Hepatocyte (in vitro differentiated cells): Measurements from ENCODE around the gene TIGAR. TPM values are rescaled to one million over a fixed set of nuclear protein-coding genes. Genes with fewer than 3 reads are reported as not detected.

Source experiments
- DNase-seq: peaks from one replicate; pipeline ENCODE4 v3.0.0-alpha.2; 2016; ENCODE audit warnings: low spot score
- H2AFZ ChIP-seq: fragments of 200-600 bp; sonication (generic); 2 replicates; pipeline ENCODE4 v1.6.0; 2016; ENCODE audit warnings: antibody characterized with exemption, mild to moderate bottlenecking
- H3K27ac ChIP-seq: fragments of 200-600 bp; sonication (generic); 2 replicates; pipeline ENCODE4 v1.5.1; 2016; ENCODE audit warnings: mild to moderate bottlenecking
- H3K27me3 ChIP-seq: fragments of 200-600 bp; sonication (generic); 2 replicates; pipeline ENCODE4 v1.6.1; 2016
- H3K36me3 ChIP-seq: fragments of 200-600 bp; sonication (generic); replicated peaks from 2 replicates; pipeline ENCODE4 v1.5.1; 2016; ENCODE audit warnings: low read depth; ENCODE audit not compliant: insufficient read depth
- H3K4me1 ChIP-seq: fragments of 200-600 bp; sonication (generic); 2 replicates; pipeline ENCODE4 v1.5.1; 2016; ENCODE audit warnings: mild to moderate bottlenecking, moderate library complexity; ENCODE audit not compliant: insufficient read depth
- H3K4me2 ChIP-seq: fragments of 200-600 bp; sonication (generic); 2 replicates; pipeline ENCODE4 v1.6.0; 2016
- H3K4me3 ChIP-seq: fragments of 200-600 bp; sonication (generic); 2 replicates; pipeline ENCODE4 v1.5.1; 2016; ENCODE audit warnings: mild to moderate bottlenecking
- H3K79me2 ChIP-seq: fragments of 200-600 bp; sonication (generic); 2 replicates; pipeline ENCODE4 v1.6.0; 2017; ENCODE audit warnings: mild to moderate bottlenecking
- H3K9me2 ChIP-seq: fragments of 200-600 bp; sonication (generic); replicated peaks from 2 replicates; pipeline ENCODE4 v1.6.0; 2017; ENCODE audit warnings: mild to moderate bottlenecking; ENCODE audit not compliant: insufficient read depth
- H3K9me3 ChIP-seq: fragments of 200-600 bp; sonication (generic); 2 replicates; pipeline ENCODE4 v1.5.1; 2016; ENCODE audit warnings: low read depth, mild to moderate bottlenecking
- H4K20me1 ChIP-seq: fragments of 200-600 bp; sonication (generic); 2 replicates; pipeline ENCODE4 v1.6.0; 2016; ENCODE audit warnings: mild to moderate bottlenecking; ENCODE audit not compliant: insufficient read depth, poor library complexity, severe bottlenecking
- EZH2 ChIP-seq: fragments of 200-600 bp; sonication (generic); IDR thresholded peaks from 2 replicates; pipeline ENCODE4 v1.6.1; 2016; ENCODE audit warnings: antibody characterized with exemption, mild to moderate bottlenecking, borderline replicate concordance
- EZH2phosphoT487 ChIP-seq: fragments of 200-600 bp; sonication (generic); IDR thresholded peaks from one replicate; pipeline ENCODE4 v1.6.1; 2018; ENCODE audit warnings: antibody characterized with exemption, mild to moderate bottlenecking, low read depth, moderate library complexity; ENCODE audit not compliant: unreplicated experiment, severe bottlenecking
- WGBS: methylation state at CpG from one replicate; pipeline ENCODE4 v1.1.6; 2016; ENCODE audit warnings: low lambda C conversion rate; ENCODE audit errors: missing lambda C conversion rate; 5-methylcytosine and 5-hydroxymethylcytosine counted together
- polyA plus RNA-seq: library from polyadenylated mRNA; unstranded; fragments of >200 nt; fragmentation: Nextera tagmentation; extraction: Ambion mirVana; gene quantifications from 2 replicates; pipeline ENCODE4 v1.2.1, GENCODE V29; 2016
- total RNA-seq: library from RNA; depleted of rRNA; stranded (reverse); fragments of >200 nt; gene quantifications from 2 replicates; pipeline ENCODE4 v1.2.3, GENCODE V29; 2014
- TF ChIP-seq, protein P1 (sequence below): fragments of 200-600 bp; sonication (generic); IDR thresholded peaks from 2 replicates; pipeline ENCODE4 v1.5.1; 2016; ENCODE audit warnings: antibody characterized with exemption, mild to moderate bottlenecking; ENCODE audit not compliant: poor library complexity

The TIGAR gene
- total and polyA plus RNA-seq, 2 experiments from 2014 or later = 7.9 to 9.8 TPM

- H3K79me2 ChIP-seq = peaks cover 76% of the 10 kb centered on the region
- H3K4me1 ChIP-seq = no peaks in the 10 kb centered on the region
- peaks cover 98% of the 10 kb centered on the region for H4K20me1 ChIP-seq
- H3K27ac ChIP-seq = peak overlapping the region; percentile 40
- H3K27me3 ChIP-seq = no peaks in the 10 kb centered on the region
- H3K9me3 ChIP-seq = no peaks in the 10 kb centered on the region
- TF ChIP-seq EZH2phosphoT487 (no peak), EZH2 (no peak)
- TF ChIP-seq, protein P1, sequence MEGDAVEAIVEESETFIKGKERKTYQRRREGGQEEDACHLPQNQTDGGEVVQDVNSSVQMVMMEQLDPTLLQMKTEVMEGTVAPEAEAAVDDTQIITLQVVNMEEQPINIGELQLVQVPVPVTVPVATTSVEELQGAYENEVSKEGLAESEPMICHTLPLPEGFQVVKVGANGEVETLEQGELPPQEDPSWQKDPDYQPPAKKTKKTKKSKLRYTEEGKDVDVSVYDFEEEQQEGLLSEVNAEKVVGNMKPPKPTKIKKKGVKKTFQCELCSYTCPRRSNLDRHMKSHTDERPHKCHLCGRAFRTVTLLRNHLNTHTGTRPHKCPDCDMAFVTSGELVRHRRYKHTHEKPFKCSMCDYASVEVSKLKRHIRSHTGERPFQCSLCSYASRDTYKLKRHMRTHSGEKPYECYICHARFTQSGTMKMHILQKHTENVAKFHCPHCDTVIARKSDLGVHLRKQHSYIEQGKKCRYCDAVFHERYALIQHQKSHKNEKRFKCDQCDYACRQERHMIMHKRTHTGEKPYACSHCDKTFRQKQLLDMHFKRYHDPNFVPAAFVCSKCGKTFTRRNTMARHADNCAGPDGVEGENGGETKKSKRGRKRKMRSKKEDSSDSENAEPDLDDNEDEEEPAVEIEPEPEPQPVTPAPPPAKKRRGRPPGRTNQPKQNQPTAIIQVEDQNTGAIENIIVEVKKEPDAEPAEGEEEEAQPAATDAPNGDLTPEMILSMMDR = no peak
- no peak overlapping the region for H2AFZ ChIP-seq
- DNase-seq = no peak
- H3K36me3 ChIP-seq = no peaks in the 10 kb centered on the region
- H3K4me3 ChIP-seq = no peak overlapping the region
- H3K4me2 ChIP-seq = no peak overlapping the region
- 91% methylated on average over 15 of the region's 16 CpGs for WGBS
- no peaks in the 10 kb centered on the region for H3K9me2 ChIP-seq
Observed at GRCh38 chr12:4293966-4294505, 27.0 kb upstream of the TIGAR start.

GRCh38 chr12:4296751-4297150 lies 24.3 kb upstream of the TIGAR start:
- DNase-seq = no peak
- H3K79me2 ChIP-seq = peaks cover 52% of the 10 kb centered on the region
- no peak overlapping the region for H3K27ac ChIP-seq
- no peak overlapping the region for H3K4me3 ChIP-seq
- H3K9me3 ChIP-seq = no peaks in the 10 kb centered on the region
- no peaks in the 10 kb centered on the region for H3K9me2 ChIP-seq
- H3K36me3 ChIP-seq = no peaks in the 10 kb centered on the region
- no peak overlapping the region for H3K4me2 ChIP-seq
- WGBS = 79% methylated on average over 6 of the region's 6 CpGs
- no peak for TF ChIP-seq EZH2
- no peaks in the 10 kb centered on the region for H3K27me3 ChIP-seq
- H3K4me1 ChIP-seq = peaks cover under 1% of the 10 kb centered on the region
- peaks cover 95% of the 10 kb centered on the region for H4K20me1 ChIP-seq
- no peak overlapping the region for H2AFZ ChIP-seq

GRCh38 chr12:4297617-4298016 lies 23.4 kb upstream of the TIGAR start:
- Histone ChIP-seq H3K4me3 (no peak overlapping the region), H2AFZ (no peak overlapping the region), H3K4me1 (peaks cover 4% of the 10 kb centered on the region), H3K4me2 (no peak overlapping the region), H3K79me2 (peaks cover 43% of the 10 kb centered on the region), H3K9me2 (no peaks in the 10 kb centered on the region), H4K20me1 (peaks cover 89% of the 10 kb centered on the region), H3K27ac (no peak overlapping the region), H3K36me3 (no peaks in the 10 kb centered on the region), H3K27me3 (no peaks in the 10 kb centered on the region), H3K9me3 (no peaks in the 10 kb centered on the region)
- TF ChIP-seq, protein P1 = no peak
- no peak for TF ChIP-seq EZH2phosphoT487
- TF ChIP-seq EZH2 = no peak
- DNase-seq = no peak
- 95% methylated on average over 13 of the region's 13 CpGs for WGBS

DNA sequence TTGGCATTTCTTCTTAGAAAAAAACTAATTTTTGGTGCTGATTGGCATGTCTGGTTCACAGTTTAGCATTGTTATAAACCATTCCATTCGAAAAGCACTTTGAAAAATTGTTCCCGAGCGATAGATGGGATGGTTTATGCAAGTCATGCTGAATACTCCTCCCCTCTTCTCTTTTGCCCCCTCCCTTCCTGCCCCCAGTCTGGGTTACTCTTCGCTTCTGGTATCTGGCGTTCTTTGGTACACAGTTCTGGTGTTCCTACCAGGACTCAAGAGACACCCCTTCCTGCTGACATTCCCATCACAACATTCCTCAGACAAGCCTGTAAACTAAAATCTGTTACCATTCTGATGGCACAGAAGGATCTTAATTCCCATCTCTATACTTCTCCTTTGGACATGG lies 20.1 kb upstream of the TIGAR start:
- no peak overlapping the region for H2AFZ ChIP-seq
- no peaks in the 10 kb centered on the region for H3K36me3 ChIP-seq
- H3K27me3 ChIP-seq = no peaks in the 10 kb centered on the region
- H3K4me2 ChIP-seq = no peak overlapping the region
- H3K4me1 ChIP-seq = peaks cover 4% of the 10 kb centered on the region
- H3K4me3 ChIP-seq = no peak overlapping the region
- H4K20me1 ChIP-seq = peaks cover 62% of the 10 kb centered on the region
- no peaks in the 10 kb centered on the region for H3K9me2 ChIP-seq
- H3K9me3 ChIP-seq = no peaks in the 10 kb centered on the region
- H3K27ac ChIP-seq = no peak overlapping the region
- TF ChIP-seq EZH2phosphoT487 (no peak), EZH2 (no peak)
- TF ChIP-seq, protein P1 = no peak
- no peak for DNase-seq
- H3K79me2 ChIP-seq = peaks cover 18% of the 10 kb centered on the region
- WGBS = 91% methylated on average over 5 of the region's 5 CpGs
